ENCODE measurements around the gene FGF12. TPM values are rescaled to one million over a fixed set of nuclear protein-coding genes. Genes with fewer than 3 reads are reported as not detected.
"Not testable (repeated sequence)": the region's sequence is repeated elsewhere in the genome, so short reads cannot be mapped to it uniquely, and the experiment has no call there.

Gene FGF12
- polyA plus RNA-seq, 2 donors: 1.2 to 1.5 TPM

DNA sequence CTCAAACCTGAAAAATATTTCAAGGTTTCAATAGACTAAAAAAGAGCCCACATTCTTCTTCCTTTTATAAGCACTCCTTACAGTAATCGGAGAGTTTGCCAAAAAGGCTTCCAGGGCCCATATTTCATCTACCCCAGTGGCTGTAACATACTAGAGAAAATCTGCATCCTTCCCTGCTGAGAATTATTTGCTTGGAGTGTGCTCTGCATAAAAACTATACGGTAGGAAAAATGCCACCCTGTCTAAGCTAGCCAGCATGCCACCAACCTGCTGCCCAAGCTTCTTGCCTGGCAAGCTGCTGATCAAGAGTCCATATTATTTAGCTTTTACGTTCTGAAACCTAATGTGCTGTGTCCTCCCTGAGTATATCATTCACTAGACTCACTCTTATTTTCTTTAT is 107.1 kb downstream of the FGF12 start:
- H3K36me3 ChIP-seq (ENCODE audit: control insufficient read depth in 2 of 2, insufficient read depth in 2 of 2, low read length in 1 of 2): no peaks in the 10 kb centered on the region
- 70 to 74% methylated on average over 3 of the region's 3 CpGs for WGBS, 2 donors
- no peaks in the 10 kb centered on the region for H3K9me3 ChIP-seq (ENCODE audit: control insufficient read depth in 2 of 2, insufficient read depth in 1 of 2, low read depth in 1 of 2, low read length in 1 of 2)
- H3K4me3 ChIP-seq (ENCODE audit: low read depth in 1 of 2, low read length in 2 of 2): no peak overlapping the region
- H3K27me3 ChIP-seq (ENCODE audit: control insufficient read depth in 1 of 2, insufficient read depth in 2 of 2, low read length in 2 of 2): no peaks in the 10 kb centered on the region
- H3K4me1 ChIP-seq (ENCODE audit: control insufficient read depth in 2 of 2, insufficient read depth in 2 of 2, low read length in 1 of 2): no peaks in the 10 kb centered on the region
- H3K27ac ChIP-seq (ENCODE audit: low read depth in 2 of 2, low read length in 1 of 2): no peak overlapping the region

- Histone ChIP-seq H3K36me3 (ENCODE audit: control insufficient read depth in 2 of 2, insufficient read depth in 2 of 2, low read length in 1 of 2) (no peaks in the 10 kb centered on the region), H3K27me3 (ENCODE audit: control insufficient read depth in 1 of 2, insufficient read depth in 2 of 2, low read length in 2 of 2) (no peaks in the 10 kb centered on the region), H3K27ac (ENCODE audit: low read depth in 2 of 2, low read length in 1 of 2) (no peak overlapping the region), H3K4me1 (ENCODE audit: control insufficient read depth in 2 of 2, insufficient read depth in 2 of 2, low read length in 1 of 2) (no peaks in the 10 kb centered on the region), H3K9me3 (ENCODE audit: control insufficient read depth in 2 of 2, insufficient read depth in 1 of 2, low read depth in 1 of 2, low read length in 1 of 2) (no peaks in the 10 kb centered on the region), H3K4me3 (ENCODE audit: low read depth in 1 of 2, low read length in 2 of 2) (no peak overlapping the region)
- WGBS, 2 donors: 74 to 83% methylated on average over 4 of the region's 4 CpGs
Observed at GRCh38 chr3:192611411-192611810, 115.9 kb downstream of the FGF12 start.

GRCh38 chr3:192608726-192609600 is 118.4 kb downstream of the FGF12 start:
- H3K4me3 ChIP-seq (ENCODE audit: low read depth in 1 of 2, low read length in 2 of 2): no peak overlapping the region
- no peaks in the 10 kb centered on the region for H3K36me3 ChIP-seq (ENCODE audit: control insufficient read depth in 2 of 2, insufficient read depth in 2 of 2, low read length in 1 of 2)
- 67 to 72% methylated on average over 8 of the region's 8 CpGs for WGBS, 2 donors
- H3K27me3 ChIP-seq (ENCODE audit: control insufficient read depth in 1 of 2, insufficient read depth in 2 of 2, low read length in 2 of 2): no peaks in the 10 kb centered on the region
- H3K9me3 ChIP-seq (ENCODE audit: control insufficient read depth in 2 of 2, insufficient read depth in 1 of 2, low read depth in 1 of 2, low read length in 1 of 2): no peaks in the 10 kb centered on the region
- H3K27ac ChIP-seq (ENCODE audit: low read depth in 2 of 2, low read length in 1 of 2): no peak overlapping the region
- no peaks in the 10 kb centered on the region for H3K4me1 ChIP-seq (ENCODE audit: control insufficient read depth in 2 of 2, insufficient read depth in 2 of 2, low read length in 1 of 2)

- no peaks in the 10 kb centered on the region for H3K27me3 ChIP-seq (ENCODE audit: control insufficient read depth in 1 of 2, insufficient read depth in 2 of 2, low read length in 2 of 2)
- no peaks in the 10 kb centered on the region for H3K9me3 ChIP-seq (ENCODE audit: control insufficient read depth in 2 of 2, insufficient read depth in 1 of 2, low read depth in 1 of 2, low read length in 1 of 2)
- H3K36me3 ChIP-seq (ENCODE audit: control insufficient read depth in 2 of 2, insufficient read depth in 2 of 2, low read length in 1 of 2): no peaks in the 10 kb centered on the region
- no peaks in the 10 kb centered on the region for H3K4me1 ChIP-seq (ENCODE audit: control insufficient read depth in 2 of 2, insufficient read depth in 2 of 2, low read length in 1 of 2)
- no peak overlapping the region for H3K27ac ChIP-seq (ENCODE audit: low read depth in 2 of 2, low read length in 1 of 2)
- 88 to 94% methylated on average over 4 of the region's 4 CpGs for WGBS, 2 donors
- no peak overlapping the region for H3K4me3 ChIP-seq (ENCODE audit: low read depth in 1 of 2, low read length in 2 of 2)
Observed at GRCh38 chr3:192607798-192608197, 119.5 kb downstream of the FGF12 start.

DNA sequence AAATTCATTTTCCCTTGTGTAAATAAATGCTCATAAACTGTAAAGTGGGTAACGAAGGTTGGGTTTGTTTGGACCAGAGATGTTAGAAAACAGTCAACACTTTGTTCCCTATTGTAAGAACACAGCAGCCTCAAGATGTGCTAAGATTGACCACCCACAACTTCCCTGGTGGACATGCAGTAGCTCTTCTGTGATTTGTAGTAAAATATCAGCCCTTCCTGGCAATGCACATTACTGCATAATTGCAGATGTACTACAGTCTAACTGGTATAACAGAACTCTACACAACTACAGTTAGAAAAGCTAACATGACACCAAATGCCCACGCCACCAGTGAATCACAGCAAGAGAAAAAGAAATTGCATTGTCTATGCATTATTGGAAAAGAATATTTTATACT is 129.4 kb downstream of the FGF12 start:
- Histone ChIP-seq H3K27ac (ENCODE audit: low read depth in 2 of 2, low read length in 1 of 2) (no peak overlapping the region), H3K36me3 (ENCODE audit: control insufficient read depth in 2 of 2, insufficient read depth in 2 of 2, low read length in 1 of 2) (no peaks in the 10 kb centered on the region), H3K4me1 (ENCODE audit: control insufficient read depth in 2 of 2, insufficient read depth in 2 of 2, low read length in 1 of 2) (no peaks in the 10 kb centered on the region), H3K27me3 (ENCODE audit: control insufficient read depth in 1 of 2, insufficient read depth in 2 of 2, low read length in 2 of 2) (no peaks in the 10 kb centered on the region), H3K4me3 (ENCODE audit: low read depth in 1 of 2, low read length in 2 of 2) (no peak overlapping the region), H3K9me3 (ENCODE audit: control insufficient read depth in 2 of 2, insufficient read depth in 1 of 2, low read depth in 1 of 2, low read length in 1 of 2) (no peaks in the 10 kb centered on the region)
- WGBS, 2 donors: 57 to 61% methylated on average over 2 of the region's 2 CpGs

- no peak overlapping the region for H3K27ac ChIP-seq (ENCODE audit: low read depth in 2 of 2, low read length in 1 of 2)
- 43 to 45% methylated on average over 2 of the region's 2 CpGs for WGBS, 2 donors
- H3K4me3 ChIP-seq (ENCODE audit: low read depth in 1 of 2, low read length in 2 of 2): no peak overlapping the region
- no peaks in the 10 kb centered on the region for H3K4me1 ChIP-seq (ENCODE audit: control insufficient read depth in 2 of 2, insufficient read depth in 2 of 2, low read length in 1 of 2)
- no peaks in the 10 kb centered on the region for H3K27me3 ChIP-seq (ENCODE audit: control insufficient read depth in 1 of 2, insufficient read depth in 2 of 2, low read length in 2 of 2)
- H3K9me3 ChIP-seq (ENCODE audit: control insufficient read depth in 2 of 2, insufficient read depth in 1 of 2, low read depth in 1 of 2, low read length in 1 of 2): no peaks in the 10 kb centered on the region
- no peaks in the 10 kb centered on the region for H3K36me3 ChIP-seq (ENCODE audit: control insufficient read depth in 2 of 2, insufficient read depth in 2 of 2, low read length in 1 of 2)
Observed at GRCh38 chr3:192597506-192597905, 129.8 kb downstream of the FGF12 start.

- 80 to 95% methylated on average over 3 of the region's 3 CpGs for WGBS, 2 donors
- H3K27ac ChIP-seq (ENCODE audit: low read depth in 2 of 2, low read length in 1 of 2): no peak overlapping the region
Observed at GRCh38 chr3:192578729-192579128, 148.6 kb downstream of the FGF12 start.

DNA sequence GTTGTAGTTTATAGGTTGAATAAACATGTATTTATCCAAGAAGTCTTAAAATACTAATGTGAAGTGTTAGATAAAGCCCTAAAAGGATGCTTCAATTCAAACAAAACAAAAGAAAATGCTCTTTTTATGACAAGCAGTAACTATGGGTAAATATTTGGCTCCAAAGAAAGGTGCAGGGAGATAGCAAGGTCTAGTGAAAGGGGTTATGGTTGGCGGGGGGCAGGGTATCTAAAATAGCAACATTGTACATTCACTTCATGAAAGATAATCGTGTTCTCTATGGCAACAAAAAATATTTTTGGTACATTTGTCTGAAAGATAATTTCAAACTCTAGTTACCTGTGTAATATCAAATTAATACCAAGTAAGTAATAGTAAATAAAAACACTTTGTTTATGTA is 149.5 kb downstream of the FGF12 start:
- Histone ChIP-seq H3K4me3 (ENCODE audit: low read depth in 1 of 2, low read length in 2 of 2) (no peak overlapping the region), H3K27me3 (ENCODE audit: control insufficient read depth in 1 of 2, insufficient read depth in 2 of 2, low read length in 2 of 2) (no peaks in the 10 kb centered on the region), H3K27ac (ENCODE audit: low read depth in 2 of 2, low read length in 1 of 2) (no peak overlapping the region), H3K9me3 (ENCODE audit: control insufficient read depth in 2 of 2, insufficient read depth in 1 of 2, low read depth in 1 of 2, low read length in 1 of 2) (no peaks in the 10 kb centered on the region), H3K36me3 (ENCODE audit: control insufficient read depth in 2 of 2, insufficient read depth in 2 of 2, low read length in 1 of 2) (no peaks in the 10 kb centered on the region), H3K4me1 (ENCODE audit: control insufficient read depth in 2 of 2, insufficient read depth in 2 of 2, low read length in 1 of 2) (no peaks in the 10 kb centered on the region)
- 46 to 50% methylated on average over 2 of the region's 2 CpGs for WGBS, 2 donors

More at GRCh38 chr3:192578729-192579128, 148.6 kb downstream of the FGF12 start:
- Histone ChIP-seq H3K36me3 (ENCODE audit: control insufficient read depth in 2 of 2, insufficient read depth in 2 of 2, low read length in 1 of 2) (no peaks in the 10 kb centered on the region), H3K4me3 (ENCODE audit: low read depth in 1 of 2, low read length in 2 of 2) (no peak overlapping the region), H3K4me1 (ENCODE audit: control insufficient read depth in 2 of 2, insufficient read depth in 2 of 2, low read length in 1 of 2) (no peaks in the 10 kb centered on the region), H3K27me3 (ENCODE audit: control insufficient read depth in 1 of 2, insufficient read depth in 2 of 2, low read length in 2 of 2) (no peaks in the 10 kb centered on the region), H3K9me3 (ENCODE audit: control insufficient read depth in 2 of 2, insufficient read depth in 1 of 2, low read depth in 1 of 2, low read length in 1 of 2) (no peaks in the 10 kb centered on the region)

DNA sequence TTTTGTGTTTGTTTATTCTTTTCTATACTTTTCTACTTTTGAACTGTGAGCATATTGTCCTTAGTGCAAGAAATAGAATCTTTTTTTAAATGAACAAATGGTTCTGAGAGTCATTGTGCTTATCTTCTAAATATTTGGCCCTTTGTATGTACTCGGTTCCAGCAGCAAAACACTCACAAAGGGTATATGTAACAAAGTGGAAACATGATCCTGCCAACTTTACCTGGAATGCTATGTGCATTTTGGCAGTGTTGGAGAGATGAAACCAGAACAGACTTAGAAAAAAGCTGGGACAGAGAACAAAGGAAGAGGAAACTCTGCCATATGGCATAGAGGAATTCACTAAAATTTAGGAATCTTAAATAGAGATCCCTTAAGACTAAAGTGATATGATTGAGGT is 150.1 kb downstream of the FGF12 start:
- Histone ChIP-seq H3K27ac (ENCODE audit: low read depth in 2 of 2, low read length in 1 of 2) (no peak overlapping the region), H3K36me3 (ENCODE audit: control insufficient read depth in 2 of 2, insufficient read depth in 2 of 2, low read length in 1 of 2) (no peaks in the 10 kb centered on the region), H3K9me3 (ENCODE audit: control insufficient read depth in 2 of 2, insufficient read depth in 1 of 2, low read depth in 1 of 2, low read length in 1 of 2) (no peaks in the 10 kb centered on the region), H3K27me3 (ENCODE audit: control insufficient read depth in 1 of 2, insufficient read depth in 2 of 2, low read length in 2 of 2) (no peaks in the 10 kb centered on the region), H3K4me1 (ENCODE audit: control insufficient read depth in 2 of 2, insufficient read depth in 2 of 2, low read length in 1 of 2) (no peaks in the 10 kb centered on the region), H3K4me3 (ENCODE audit: low read depth in 1 of 2, low read length in 2 of 2) (no peak overlapping the region)
- 35 to 41% methylated on average over 1 of the region's 1 CpG for WGBS, 2 donors

- not testable (repeated sequence) for H3K27ac ChIP-seq (ENCODE audit: low read depth in 2 of 2, low read length in 1 of 2); H3K27me3 ChIP-seq (ENCODE audit: control insufficient read depth in 1 of 2, insufficient read depth in 2 of 2, low read length in 2 of 2); H3K9me3 ChIP-seq (ENCODE audit: control insufficient read depth in 2 of 2, insufficient read depth in 1 of 2, low read depth in 1 of 2, low read length in 1 of 2); H3K4me3 ChIP-seq (ENCODE audit: low read depth in 1 of 2, low read length in 2 of 2); H3K36me3 ChIP-seq (ENCODE audit: control insufficient read depth in 2 of 2, insufficient read depth in 2 of 2, low read length in 1 of 2); H3K4me1 ChIP-seq (ENCODE audit: control insufficient read depth in 2 of 2, insufficient read depth in 2 of 2, low read length in 1 of 2)
- WGBS, 2 donors: 91 to 92% methylated on average over 5 of the region's 5 CpGs
Observed at GRCh38 chr3:192576704-192577103, 150.6 kb downstream of the FGF12 start.
